Hepatic stellate cell (primary cell): ENCODE data around the gene SLC26A1.
A peak's percentile ranks its signal among the peaks of the same experiment; 100 is the strongest.

Experiments used
- DNase-seq: peaks from one replicate; pipeline ENCODE4 v3.0.0; 2011; ENCODE audit warnings: low spot score

SLC26A1 gene

GRCh38 chr4:998096-998691 lies 5.0 kb upstream of the SLC26A1 start:
- no peak for DNase-seq

GRCh38 chr4:997375-998071 lies 4.3 kb upstream of the SLC26A1 start:
- peak; percentile 54 for DNase-seq

GRCh38 chr4:996997-997374 lies 3.8 kb upstream of the SLC26A1 start:
- DNase-seq = no peak

- no peak for DNase-seq
Observed at GRCh38 chr4:996030-996996, 3.1 kb upstream of the SLC26A1 start.

- DNase-seq = no peak
Observed at GRCh38 chr4:995311-996026, 2.3 kb upstream of the SLC26A1 start.

- peak; percentile 74 for DNase-seq
Observed at GRCh38 chr4:992297-993110, 700 bp downstream of the SLC26A1 start.

GRCh38 chr4:991451-992296 lies 1.5 kb downstream of the SLC26A1 start:
- no peak for DNase-seq

GRCh38 chr4:990746-991367 lies 2.3 kb downstream of the SLC26A1 start:
- no peak for DNase-seq

- no peak for DNase-seq
Observed at GRCh38 chr4:989722-990471, 3.3 kb downstream of the SLC26A1 start.

- DNase-seq = no peak
Observed at GRCh38 chr4:988726-989721, 4.2 kb downstream of the SLC26A1 start.

- DNase-seq = peak; percentile 74
Observed at GRCh38 chr4:987624-988513, 5.3 kb downstream of the SLC26A1 start.

- peak; percentile 87 for DNase-seq
Observed at GRCh38 chr4:986879-987623, 6.2 kb downstream of the SLC26A1 start, which contains the start of gene IDUA. Gene IDUA (plus strand): TSS chr4:987044. CDS start chr4:987085, 41 bp downstream.

- no peak for DNase-seq
Observed at GRCh38 chr4:986428-986878, 6.8 kb downstream of the SLC26A1 start.

- peak; percentile 86 for DNase-seq
Observed at GRCh38 chr4:985123-985830, 7.9 kb downstream of the SLC26A1 start.
